Adrenal gland (tissue), 12 donors: ENCODE measurements around the gene SYT2. TPM values are rescaled to one million over a fixed set of nuclear protein-coding genes. Genes with fewer than 3 reads are reported as not detected.
A peak's percentile ranks its signal among the peaks of the same experiment; 100 is the strongest.
"Not testable (repeated sequence)": the region's sequence is repeated elsewhere in the genome, so short reads cannot be mapped to it uniquely, and the experiment has no call there.

Source experiments
- DNase-seq, 7 donors: peaks; one replicate each; pipeline ENCODE4 v3.0.0-alpha.2; 2019 to 2020
- H3K27ac ChIP-seq, 5 donors: fragments of 200-600 bp; sonication (generic) in 4 of 5; 1 replicate in 3 of 5; 2 replicates in 2 of 5; pipeline versions ENCODE4 v1.5.1 to v1.8.0; 2016 to 2020; ENCODE audit warnings: mild to moderate bottlenecking in 1 of 5
- H3K27me3 ChIP-seq: fragments of 200-600 bp; 2 replicates; pipeline ENCODE4 v1.8.0; 2021
- H3K36me3 ChIP-seq, 2 donors: fragments of 200-600 bp; replicated peaks in 1 of 2; 1 replicate in 1 of 2; 2 replicates in 1 of 2; pipeline versions ENCODE4 v1.5.1 to v1.8.0; 2018 to 2022
- H3K4me1 ChIP-seq, 2 donors: fragments of 200-600 bp; replicated peaks in 1 of 2; 1 replicate in 1 of 2; 2 replicates in 1 of 2; pipeline versions ENCODE4 v1.5.1 to v1.8.0; 2018 to 2021
- H3K4me3 ChIP-seq, 4 donors: fragments of 200-600 bp; sonication (generic) in 3 of 4; one replicate each; pipeline ENCODE4 v1.5.1; 2016 to 2018
- H3K9me3 ChIP-seq, 3 donors: fragments of 200-600 bp; sonication (generic) in 1 of 3; replicated peaks in 1 of 3; 1 replicate in 2 of 3; 2 replicates in 1 of 3; pipeline versions ENCODE4 v1.5.1 to v1.8.0; 2016 to 2021
- CTCF ChIP-seq, 6 experiments: fragments of 450-650 bp in 4 of 6; fragments of 200-600 bp in 2 of 6; sonication (generic) in 1 of 6; IDR thresholded peaks; 1 replicate in 5 of 6; 2 replicates in 1 of 6; pipeline versions ENCODE4 v1.5.1 to v1.8.0; 2016 to 2021; ENCODE audit warnings: antibody characterized with exemption in 6 of 6, mild to moderate bottlenecking in 2 of 6, moderate library complexity in 1 of 6
- POLR2A ChIP-seq, 2 donors: fragments of 450-650 bp; IDR thresholded peaks; one replicate each; pipeline ENCODE4 v1.6.1; 2017; ENCODE audit warnings: antibody characterized with exemption in 2 of 2, mild to moderate bottlenecking in 2 of 2, moderate library complexity in 1 of 2
- WGBS, 4 donors: extraction: QIAGEN DNeasy Blood & Tissue Kit in 2 of 4; methylation state at CpG; one replicate each; pipeline versions ENCODE4 v1.1.5 to v1.1.7; 2013 to 2017; 5-methylcytosine and 5-hydroxymethylcytosine counted together
- intact Hi-C, 2 donors: fragments of 100-400 bp; cut with DNase I; formaldehyde crosslinking; loops; one replicate each; pipeline versions ENCODE4 v1.14.1 to v1.15.0; 2022 to 2023
- polyA plus RNA-seq, 3 donors: library from polyadenylated mRNA; stranded (reverse); fragments of 200-250 nt in 2 of 3; fragments of 350-450 nt in 1 of 3; fragmentation: Illumina TruSeq in 1 of 3; extraction: RNeasy Lipid Tissue Mini Kit (QIAGEN cat#74804) in 1 of 3; gene quantifications; one replicate each; pipeline ENCODE4 v1.2.3, GENCODE V29; 2013 to 2014
- total RNA-seq, 9 donors: library from RNA; depleted of rRNA in 4 of 9; stranded (reverse); fragments of >200 nt in 4 of 9; fragments of 120-200 nt in 1 of 9; fragmentation: NEBNext Ultra II Directional in 1 of 9; extraction: Animal tissue kit (Norgen Biotek cat#: 25700) in 1 of 9; gene quantifications; one replicate each; pipeline versions ENCODE4 v1.1.0 to v1.2.4, GENCODE V29; 2013 to 2023
- donor health status: healthy with polysubstance abuse.
- donor health status: Bipolar disorder and iron deficiency.
- donor health status: DM: yes; HTN: yes; CAD: no.
- donor health status: DM: no; HTN: no; CAD: no.
- donor health status: DM: no; HTN: no; CAD: no.
- donor health status: DM: yes; HTN: yes; CAD: no.

The SYT2 gene
- total and polyA plus RNA-seq, 12 donors = 0.08 to 3.8 (median 0.44) TPM; not detected in 3

GRCh38 chr1:202615501-202616354 lies 94.5 kb downstream of the SYT2 start:
- H3K36me3 ChIP-seq = no peaks in the 10 kb centered on the region
- WGBS, 4 donors = 48 to 61% (median 52%) methylated on average over 11 of the region's 11 CpGs
- peaks cover 6 to 9% of the 10 kb centered on the region in 2 donors for H3K4me1 ChIP-seq
- no peaks in the 10 kb centered on the region for H3K9me3 ChIP-seq
- TF ChIP-seq POLR2A (IDR thresholded peaks at IDR 0.05) (no peak), CTCF (IDR thresholded peaks at IDR 0.05) (no peak)
- peak in 5 of 7 donors; percentile 27 to 46 (median 32) for DNase-seq
- peak overlapping the region in 2 of 5 donors; percentile 34 to 35 for H3K27ac ChIP-seq
- intact Hi-C loops = no loop called here
- no peak overlapping the region for H3K4me3 ChIP-seq
- H3K27me3 ChIP-seq = no peaks in the 10 kb centered on the region

- 67 to 84% (median 78%) methylated on average over 1 of the region's 1 CpG for WGBS, 4 donors
- H3K36me3 ChIP-seq, H3K9me3 ChIP-seq, H3K27me3 ChIP-seq, H3K4me3 ChIP-seq, intact Hi-C loops, DNase-seq, H3K4me1 ChIP-seq: not testable (repeated sequence)
- H3K27ac ChIP-seq = peak overlapping the region in 1 of 5 donors; percentile 3
Observed at GRCh38 chr1:202615208-202615500, 95.1 kb downstream of the SYT2 start.

GRCh38 chr1:202614363-202615207 lies 95.7 kb downstream of the SYT2 start:
- H3K4me3 ChIP-seq, DNase-seq, H3K27me3 ChIP-seq, H3K9me3 ChIP-seq, H3K4me1 ChIP-seq, intact Hi-C loops, H3K36me3 ChIP-seq: not testable (repeated sequence)
- peak in 1 of 6 experiments; percentile 21 for TF ChIP-seq CTCF (IDR thresholded peaks at IDR 0.05)
- H3K27ac ChIP-seq = peak overlapping the region in 1 of 5 donors; percentile 3
- WGBS, 4 donors = 83 to 88% (median 86%) methylated on average over 11 of the region's 11 CpGs

GRCh38 chr1:202613571-202613970 lies 96.7 kb downstream of the SYT2 start:
- no peak overlapping the region for H3K4me3 ChIP-seq
- H3K27me3 ChIP-seq = no peaks in the 10 kb centered on the region
- intact Hi-C loops = no loop called here
- no peak for DNase-seq
- 83 to 99% (median 95%) methylated on average over 4 of the region's 4 CpGs for WGBS, 4 donors
- no peak overlapping the region for H3K27ac ChIP-seq
- no peaks in the 10 kb centered on the region for H3K36me3 ChIP-seq
- TF ChIP-seq POLR2A (IDR thresholded peaks at IDR 0.05) (no peak), CTCF (IDR thresholded peaks at IDR 0.05) (no peak)
- H3K9me3 ChIP-seq = no peaks in the 10 kb centered on the region
- peaks cover 6 to 9% of the 10 kb centered on the region in 2 donors for H3K4me1 ChIP-seq

GRCh38 chr1:202612036-202612435 lies 98.2 kb downstream of the SYT2 start:
- DNase-seq, intact Hi-C loops, H3K4me3 ChIP-seq, H3K27ac ChIP-seq, H3K27me3 ChIP-seq, H3K4me1 ChIP-seq, H3K9me3 ChIP-seq, H3K36me3 ChIP-seq: not testable (repeated sequence)
- 90 to 98% (median 95%) methylated on average over 3 of the region's 3 CpGs for WGBS, 4 donors
